HG02885 (cell line): Measurements from ENCODE around the gene FAM89A.
"Not testable (repeated sequence)": the region's sequence is repeated elsewhere in the genome, so short reads cannot be mapped to it uniquely, and the experiment has no call there.

ENCODE experiments used
- ATAC-seq: cut with Tn5 transposase; IDR thresholded peaks from one replicate; pipeline ENCODE4 v1.9.1; 2021; ENCODE audit warnings: mild to moderate bottlenecking; ENCODE audit not compliant: unreplicated experiment, poor library complexity

The FAM89A gene

GRCh38 chr1:231007535-231007934 is 32.5 kb downstream of the FAM89A start:
- not testable (repeated sequence) for ATAC-seq

GRCh38 chr1:231001892-231002291 is 38.2 kb downstream of the FAM89A start:
- ATAC-seq, result no peak

GRCh38 chr1:231000639-231001038 is 39.4 kb downstream of the FAM89A start:
- no peak for ATAC-seq

GRCh38 chr1:231000201-231000600 is 39.9 kb downstream of the FAM89A start:
- ATAC-seq, result no peak

- no peak for ATAC-seq
Measured at GRCh38 chr1:230994860-230995259, 45.2 kb downstream of the FAM89A start.

GRCh38 chr1:230992100-230992774 is 47.8 kb downstream of the FAM89A start:
- ATAC-seq, result no peak

- ATAC-seq, result no peak
Measured at GRCh38 chr1:230987448-230987847, 52.6 kb downstream of the FAM89A start.

GRCh38 chr1:230986976-230987375 is 53.1 kb downstream of the FAM89A start:
- ATAC-seq, result no peak

GRCh38 chr1:230985711-230986110 is 54.3 kb downstream of the FAM89A start:
- no peak for ATAC-seq

- not testable (repeated sequence) for ATAC-seq
Measured at GRCh38 chr1:230984622-230985515, 55.2 kb downstream of the FAM89A start.

GRCh38 chr1:230983811-230984210 is 56.2 kb downstream of the FAM89A start:
- ATAC-seq, result no peak

- no peak for ATAC-seq
Measured at GRCh38 chr1:230982696-230983095, 57.4 kb downstream of the FAM89A start.

GRCh38 chr1:230979952-230980351 is 60.1 kb downstream of the FAM89A start:
- no peak for ATAC-seq

GRCh38 chr1:230979389-230979716 is 60.7 kb downstream of the FAM89A start:
- no peak for ATAC-seq

GRCh38 chr1:230978491-230979388 is 61.3 kb downstream of the FAM89A start, which contains the start of the genes ARV1 and TTC13:
ARV1 (plus strand) TSS chr1:230979094; CDS start chr1:230979106, 12 bp downstream.
TTC13 (minus strand) TSS chr1:230978861; CDS start chr1:230978830, 31 bp downstream.
- ATAC-seq, result peak; percentile 93

- ATAC-seq, result peak; percentile 10
Measured at GRCh38 chr1:230977761-230978490, 62.1 kb downstream of the FAM89A start.

- ATAC-seq, result no peak
Measured at GRCh38 chr1:230976825-230977747, 63.0 kb downstream of the FAM89A start.

GRCh38 chr1:230976360-230976759 is 63.7 kb downstream of the FAM89A start:
- ATAC-seq, result no peak

- no peak for ATAC-seq
Measured at GRCh38 chr1:230975636-230976035, 64.4 kb downstream of the FAM89A start.
